Activated CD8-positive, alpha-beta memory T cell treated with anti-CD3 and anti-CD28 coated beads, Interleukin-2, amount 50 U/mL, for 1 hour (primary cell): ENCODE measurements around the gene GP2.

Source experiments
- DNase-seq: peaks from one replicate; pipeline ENCODE4 v3.0.0-alpha.2; 2020; ENCODE audit errors: extremely low read depth

Gene GP2

DNA sequence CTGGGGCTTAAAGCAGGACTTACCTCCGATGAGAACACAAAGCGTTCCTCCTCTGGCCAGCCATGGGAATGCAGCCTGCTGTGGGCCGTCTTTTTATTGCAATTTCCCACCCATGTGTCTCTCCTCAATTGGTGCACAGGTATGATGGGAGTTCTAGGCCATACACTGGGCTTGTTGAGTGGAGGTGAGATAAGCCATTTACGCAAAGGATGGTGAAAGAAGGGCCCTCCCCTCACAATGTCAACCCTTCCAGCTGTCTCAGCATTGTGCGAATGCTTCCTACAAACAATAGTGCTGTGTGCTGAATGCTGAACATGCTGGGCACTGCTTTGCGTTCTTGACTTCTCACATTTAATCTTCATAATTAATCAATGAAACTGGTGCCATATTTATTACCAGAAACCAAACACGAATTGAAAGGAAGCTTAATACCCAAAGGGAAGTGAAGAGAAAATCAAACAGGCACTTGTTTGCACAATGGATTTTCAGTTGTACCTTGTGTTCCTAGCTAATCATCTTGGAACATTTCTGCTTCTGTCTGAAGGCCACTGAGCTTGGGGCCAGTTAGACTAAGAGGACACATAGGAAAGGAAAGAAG is at the start of gene GP2:
GP2 (minus strand) TSS at position 70 of the 598 bp plus-strand sequence. CDS start 1,082 bp downstream, outside the sequence.
- DNase-seq: no peak

DNA sequence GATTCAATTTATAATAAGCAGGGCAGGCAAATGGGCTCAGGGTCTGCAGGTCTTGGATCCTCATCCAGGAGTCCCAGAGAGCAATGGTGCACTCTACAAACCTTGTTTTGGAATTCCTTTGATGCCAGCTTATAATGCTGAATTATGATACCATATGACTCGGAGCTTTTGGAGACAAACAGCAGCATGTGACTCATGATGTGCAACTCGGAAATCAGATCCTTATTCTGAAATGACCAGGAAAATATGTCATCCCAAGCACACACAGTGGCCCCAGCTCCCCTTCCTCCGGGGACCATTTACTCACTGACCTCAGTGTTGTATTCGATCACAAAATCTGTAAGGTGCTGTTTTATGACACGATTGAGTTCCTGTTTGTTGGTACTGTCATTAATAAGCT is 45.4 kb upstream of the GP2 start:
- no peak for DNase-seq

DNA sequence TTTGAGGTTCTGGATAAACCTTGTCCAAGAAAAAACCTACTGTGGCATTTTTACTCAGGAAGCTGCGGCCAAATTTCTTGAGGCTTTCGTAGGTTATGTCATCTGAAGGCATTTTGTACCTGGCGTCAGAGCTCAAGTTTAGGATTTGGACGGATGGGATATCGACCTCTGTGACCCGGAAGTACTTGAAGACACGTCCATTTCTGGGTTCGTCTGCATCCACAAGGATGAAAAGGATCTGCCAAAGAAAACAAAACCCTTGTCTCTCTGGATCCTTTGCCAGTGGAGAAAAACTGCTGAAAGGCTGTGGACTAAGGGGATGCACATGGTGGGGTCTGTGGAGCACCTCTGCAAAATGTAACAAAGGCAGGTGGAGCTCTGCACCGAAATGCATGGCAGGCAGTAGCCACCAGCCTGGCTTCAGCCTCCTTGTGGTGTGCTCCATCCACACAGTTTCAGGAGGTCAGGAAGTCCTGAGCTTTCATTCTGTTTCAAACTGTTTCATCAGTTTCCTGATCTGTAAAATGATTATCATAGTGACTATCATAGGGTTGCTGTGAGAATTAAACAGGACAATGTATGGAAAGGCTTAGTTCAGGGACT is 42.2 kb upstream of the GP2 start:
- no peak for DNase-seq

DNA sequence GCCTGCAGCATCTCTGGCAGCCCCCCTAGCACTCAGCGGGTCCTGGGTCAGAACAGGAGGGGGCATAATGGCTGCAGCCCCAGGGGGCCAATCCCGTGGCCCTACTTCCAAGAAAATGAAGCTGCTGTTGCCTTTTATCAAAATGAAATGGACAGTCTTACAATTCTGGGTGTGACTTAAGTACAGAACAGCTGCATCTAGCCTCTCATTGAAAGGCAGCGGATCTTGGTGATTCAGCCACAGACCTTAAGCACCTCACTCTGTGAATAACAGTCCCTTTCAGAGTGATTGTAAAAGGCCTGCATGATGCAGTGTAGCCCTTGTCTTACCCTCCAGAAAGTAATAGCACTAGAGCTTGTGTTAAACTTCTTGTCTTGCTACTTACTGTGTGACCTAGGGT is 36.7 kb upstream of the GP2 start:
- DNase-seq: no peak

DNA sequence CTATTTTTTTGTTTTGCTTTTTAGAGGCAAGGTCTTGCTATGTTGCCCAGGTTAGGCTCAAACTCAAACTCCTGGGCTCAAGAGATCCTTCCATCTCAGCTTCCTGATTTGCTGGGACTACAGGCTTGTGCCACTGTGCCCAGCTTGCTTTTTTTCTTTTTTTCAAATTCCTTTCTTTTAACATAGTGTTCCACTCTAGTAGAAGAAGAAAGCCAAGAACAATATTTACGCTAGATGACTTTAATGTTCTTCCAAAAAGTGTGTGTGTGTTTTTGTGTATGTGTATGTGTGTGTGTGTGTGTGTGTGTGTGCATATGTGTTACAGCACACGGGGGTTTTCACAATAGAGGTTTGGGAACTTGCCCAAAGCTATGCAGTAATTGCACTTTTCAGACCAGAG is 35.9 kb upstream of the GP2 start:
- DNase-seq: no peak

DNA sequence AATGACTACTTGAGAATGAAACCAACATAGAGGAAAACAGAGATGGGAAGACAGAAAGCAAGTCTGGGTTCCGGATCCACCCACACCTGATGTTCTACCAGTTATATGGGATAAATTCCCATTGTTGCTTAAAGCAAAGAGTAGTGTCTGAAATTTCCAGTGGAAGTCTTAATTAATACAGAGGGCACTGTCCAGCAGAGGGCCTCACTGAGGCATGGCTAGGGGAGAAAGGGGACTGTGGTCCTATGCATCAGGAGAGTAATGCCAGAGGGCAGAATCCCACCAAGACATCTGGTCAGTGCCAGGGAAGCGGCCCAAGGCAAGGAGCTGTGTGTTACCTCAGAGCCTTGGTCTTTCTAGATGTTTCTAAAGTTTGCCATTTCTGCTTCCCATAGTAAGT is 32.7 kb upstream of the GP2 start:
- no peak for DNase-seq

DNA sequence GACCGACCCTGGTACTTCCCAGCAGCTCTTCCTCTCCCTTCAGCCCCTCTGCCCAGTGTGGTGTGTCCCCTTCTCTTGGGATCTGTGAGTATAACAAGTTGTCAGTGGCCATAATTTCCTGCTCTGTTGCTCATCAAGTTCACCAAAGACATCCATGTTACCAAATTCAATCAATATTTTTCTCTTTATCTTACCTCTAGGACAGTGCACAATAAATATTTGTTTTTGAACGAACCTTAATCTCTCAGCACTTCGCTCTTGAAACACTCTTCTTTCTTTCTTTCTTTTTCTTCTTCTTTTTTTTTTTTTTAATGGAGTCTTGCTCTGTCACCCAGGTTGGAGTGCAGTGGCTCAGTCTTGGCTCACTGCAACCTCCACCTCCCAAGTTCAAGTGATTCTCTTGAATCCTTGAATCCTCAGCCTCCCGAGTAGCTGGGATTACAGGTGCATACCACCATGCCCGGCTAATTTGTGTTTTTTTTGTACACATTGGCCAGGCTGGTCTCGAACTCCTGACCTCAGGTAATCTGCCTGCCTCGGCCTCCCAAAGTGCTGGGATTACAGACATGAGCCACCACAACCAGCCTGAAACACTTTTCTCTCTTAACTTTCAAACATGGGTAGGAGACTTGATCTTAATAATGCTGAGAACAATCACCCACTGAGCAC is 27.9 kb upstream of the GP2 start:
- no peak for DNase-seq

DNA sequence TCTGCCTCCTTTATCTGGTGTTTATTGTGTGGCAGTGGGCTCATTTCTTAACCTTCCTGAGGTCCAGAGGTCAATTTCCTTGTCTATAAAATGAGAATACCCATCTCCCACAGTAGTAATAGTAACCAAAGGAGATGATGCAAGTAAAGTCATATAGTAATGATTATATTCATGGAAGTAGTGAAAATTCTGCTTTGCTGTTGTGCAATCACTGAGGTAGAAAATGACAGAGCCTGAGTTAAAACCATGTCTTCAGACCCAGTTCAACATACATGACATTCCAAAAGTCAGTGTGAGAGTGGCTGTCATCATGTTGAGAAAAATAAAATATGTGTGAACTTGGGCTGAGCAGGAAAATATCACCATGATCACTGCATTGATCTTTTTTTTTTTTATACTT is 26.1 kb upstream of the GP2 start:
- DNase-seq: no peak

DNA sequence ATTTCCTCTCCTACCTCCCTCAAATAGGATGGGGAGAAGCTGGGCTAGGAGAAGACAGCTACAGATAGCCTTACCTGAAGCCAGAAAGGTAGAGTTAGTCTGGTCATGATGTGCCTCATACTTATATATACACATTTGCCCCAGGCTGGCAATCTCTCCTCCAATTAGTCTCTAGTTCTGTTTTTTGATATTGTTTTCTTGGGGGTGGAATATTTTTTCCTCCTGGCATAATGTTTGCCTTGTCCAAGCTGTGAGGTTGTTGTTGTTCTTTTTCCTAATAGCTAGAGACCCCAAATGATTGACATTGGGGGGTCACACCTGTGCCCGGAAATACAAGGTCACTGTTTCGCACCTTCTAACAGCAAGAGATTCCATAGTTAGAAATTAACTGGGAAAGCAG is 25.3 kb upstream of the GP2 start, which contains the start of gene UMOD:
UMOD (minus strand) TSS at position 101 of the 400 bp plus-strand sequence. CDS start 1,978 bp downstream, outside the sequence.
- DNase-seq: no peak

DNA sequence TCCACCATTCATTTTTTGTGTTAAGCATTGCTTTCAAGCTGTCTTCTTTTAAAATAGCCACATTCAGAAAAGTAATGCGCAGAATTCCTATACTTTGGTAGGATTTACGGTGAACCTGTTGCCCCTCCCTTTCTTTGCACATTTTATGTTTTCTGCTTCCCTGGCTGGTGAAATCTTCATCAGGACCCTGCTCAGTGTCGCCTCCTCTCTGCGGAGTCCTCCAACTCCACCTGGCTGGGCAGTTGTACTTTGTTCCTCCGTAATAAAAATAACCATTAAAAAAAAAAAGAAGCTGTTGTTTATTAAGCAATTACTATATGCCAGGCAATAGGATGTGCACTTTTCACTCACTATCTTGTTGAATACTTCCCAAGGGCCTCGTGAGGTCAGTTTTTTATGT is 22.3 kb upstream of the GP2 start:
- no peak for DNase-seq

DNA sequence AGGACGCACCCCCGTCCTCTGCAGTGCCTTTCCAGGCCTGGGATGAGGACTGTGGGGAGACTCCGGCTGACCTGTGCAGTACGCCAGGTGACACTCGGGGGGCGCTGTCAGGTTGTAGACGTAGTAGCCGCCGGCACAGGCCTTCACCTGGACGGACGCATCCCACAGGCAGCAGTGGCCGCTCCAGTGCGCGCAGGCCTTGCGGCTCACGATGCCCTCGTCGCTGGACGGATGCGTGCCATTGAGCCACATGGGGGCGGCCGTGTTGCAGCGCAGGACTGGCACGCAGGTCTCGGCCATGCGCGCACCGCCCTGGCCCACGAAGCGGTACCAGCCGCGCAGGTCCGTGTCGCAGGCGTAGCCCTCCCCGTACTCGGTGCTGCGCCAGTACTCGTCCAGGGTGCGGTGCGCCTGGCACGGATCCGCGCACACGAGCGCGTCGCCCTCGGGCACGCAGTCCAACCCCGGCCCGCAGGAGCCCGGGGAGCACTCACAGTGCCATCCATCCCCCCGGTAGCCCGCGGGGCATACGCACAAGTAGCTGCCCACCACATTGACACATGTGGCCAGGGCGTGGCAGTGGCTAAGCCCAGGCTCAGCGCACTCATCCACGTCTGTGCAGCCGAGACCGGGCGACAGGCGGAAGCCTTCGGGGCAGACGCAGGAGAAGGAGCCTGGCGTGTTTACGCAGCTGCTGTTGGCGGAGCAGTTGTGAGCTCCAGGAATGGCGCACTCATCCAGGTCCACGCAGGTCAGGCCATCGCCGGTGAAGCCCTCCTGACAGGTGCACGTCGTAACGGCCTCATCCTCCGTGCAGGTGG is 21.3 kb upstream of the GP2 start:
- no peak for DNase-seq

DNA sequence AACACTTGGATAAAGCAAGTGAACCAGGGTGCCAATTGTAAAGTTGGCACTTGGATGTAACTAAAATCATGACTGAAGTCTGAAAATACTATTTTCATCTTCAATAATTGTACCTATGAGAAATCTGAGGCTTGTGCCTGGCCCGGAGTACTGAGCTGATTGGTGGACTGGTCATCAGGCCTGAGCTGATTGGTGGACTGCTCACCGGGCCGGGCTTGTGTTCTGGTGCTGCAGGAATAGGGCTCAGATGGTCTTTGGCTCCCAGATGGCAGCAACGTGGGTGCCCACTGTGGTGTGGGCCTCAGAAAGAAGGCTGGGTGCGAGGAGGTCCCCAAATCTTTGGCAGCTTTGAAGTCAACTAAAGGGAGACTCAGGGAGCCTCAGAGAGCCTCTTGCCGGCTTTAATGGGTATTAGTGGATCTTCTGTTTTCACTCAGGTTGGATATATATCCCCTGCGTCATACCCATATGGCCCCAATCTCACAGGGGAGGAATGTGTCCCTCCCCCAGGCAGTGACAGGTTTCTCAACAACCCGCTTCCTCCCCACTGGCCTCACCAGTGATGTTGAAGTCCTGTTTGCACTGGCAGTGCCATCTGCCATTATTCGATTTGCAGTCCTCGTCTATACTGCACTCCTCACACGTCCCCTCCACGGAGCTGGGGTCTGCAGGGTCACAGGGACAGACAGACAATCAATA is 20.5 kb upstream of the GP2 start:
- DNase-seq: no peak

DNA sequence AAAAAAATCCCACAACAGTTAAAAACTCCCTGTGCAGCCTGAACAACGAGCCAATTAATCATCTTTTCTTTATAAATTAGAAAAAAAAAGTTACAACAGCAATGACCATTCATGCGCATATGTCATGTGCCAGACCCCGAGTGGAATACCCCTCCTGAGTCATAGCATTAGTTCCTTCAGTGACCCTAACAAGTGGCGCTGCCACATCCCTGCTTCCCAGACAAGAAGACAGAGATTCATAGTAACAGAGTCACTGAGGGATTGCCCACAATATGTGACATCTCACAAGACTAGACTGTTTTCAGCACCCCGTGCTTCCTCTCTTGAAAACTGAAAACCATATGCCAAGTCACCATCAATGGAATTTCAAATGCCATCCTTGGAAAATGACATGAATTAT is 17.3 kb upstream of the GP2 start:
- DNase-seq: no peak

DNA sequence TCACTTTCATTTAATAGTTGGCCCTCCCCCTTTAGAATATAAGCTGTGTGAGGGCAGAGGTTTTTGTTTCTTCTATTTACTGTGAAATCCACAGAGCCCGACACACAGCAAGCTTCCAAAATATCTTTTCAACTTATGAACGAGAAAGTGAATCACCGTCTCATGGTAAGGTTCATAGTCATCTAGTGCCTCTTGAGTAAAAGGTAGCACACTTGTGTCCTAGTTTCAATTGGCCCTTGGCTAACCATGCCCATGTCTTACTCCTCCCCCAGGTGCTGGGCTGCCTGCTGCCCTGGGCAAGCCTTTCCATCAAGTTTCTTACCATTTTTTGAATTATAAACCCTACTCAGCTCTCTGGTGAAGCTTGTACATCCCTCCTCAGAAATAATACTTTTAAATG is 12.4 kb upstream of the GP2 start:
- no peak for DNase-seq

DNA sequence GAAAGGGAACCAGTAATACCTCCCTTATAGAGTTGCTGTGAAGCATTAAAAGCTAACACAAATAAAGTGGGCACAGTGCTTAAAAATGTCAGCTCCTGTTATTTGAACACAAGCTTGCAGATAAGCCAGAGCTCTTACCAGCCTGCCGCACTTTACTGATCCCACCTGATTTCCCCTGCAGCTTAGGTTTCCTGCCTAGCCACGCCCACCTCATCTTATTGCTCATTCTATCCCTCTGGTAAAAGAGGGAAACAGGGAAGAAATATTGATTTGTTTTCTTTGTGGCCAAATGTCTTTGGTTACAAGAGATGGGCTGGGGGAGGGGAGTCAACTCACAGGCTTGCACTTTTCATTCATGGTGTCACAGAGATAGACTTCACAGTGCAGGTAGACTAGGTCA is 9.6 kb upstream of the GP2 start:
- DNase-seq: no peak

DNA sequence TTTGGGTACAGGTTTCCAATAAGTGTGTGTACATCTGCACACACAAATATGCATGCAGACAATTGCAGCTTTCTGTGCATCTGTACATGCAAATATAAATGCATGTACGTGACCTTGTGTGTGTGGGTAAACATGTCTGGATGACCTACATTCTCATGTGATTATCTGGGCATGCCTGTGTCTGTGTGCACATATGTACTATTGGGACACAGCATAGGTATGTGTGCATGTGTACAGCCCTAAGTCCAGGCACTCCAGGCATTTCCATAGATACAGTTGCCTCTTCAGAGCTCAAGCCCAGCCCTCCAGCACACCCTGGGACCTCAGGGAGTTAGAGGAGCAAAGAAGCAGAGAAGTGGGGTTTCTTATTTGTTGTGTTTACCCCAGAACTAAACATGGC is 7.1 kb upstream of the GP2 start:
- no peak for DNase-seq

DNA sequence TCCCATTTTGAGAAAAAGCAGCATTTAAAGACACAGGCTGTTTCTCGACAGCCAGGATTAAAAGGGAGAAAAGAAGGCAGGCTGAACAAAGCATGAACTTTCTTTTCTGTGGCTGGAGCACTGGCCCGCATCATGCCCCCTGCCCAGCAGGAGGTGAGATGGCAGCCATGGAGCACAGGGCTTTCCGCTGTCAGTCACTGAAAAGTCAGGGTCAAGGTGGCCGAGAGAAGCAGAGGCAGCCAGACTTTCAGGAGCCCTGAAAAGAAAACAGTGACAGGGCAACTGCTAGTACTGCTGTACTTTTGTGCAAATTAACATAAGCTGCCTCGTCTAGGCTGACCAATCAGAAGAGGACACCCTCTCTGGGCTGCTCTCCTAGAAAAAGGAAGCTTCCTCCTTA is 5.8 kb upstream of the GP2 start:
- no peak for DNase-seq

DNA sequence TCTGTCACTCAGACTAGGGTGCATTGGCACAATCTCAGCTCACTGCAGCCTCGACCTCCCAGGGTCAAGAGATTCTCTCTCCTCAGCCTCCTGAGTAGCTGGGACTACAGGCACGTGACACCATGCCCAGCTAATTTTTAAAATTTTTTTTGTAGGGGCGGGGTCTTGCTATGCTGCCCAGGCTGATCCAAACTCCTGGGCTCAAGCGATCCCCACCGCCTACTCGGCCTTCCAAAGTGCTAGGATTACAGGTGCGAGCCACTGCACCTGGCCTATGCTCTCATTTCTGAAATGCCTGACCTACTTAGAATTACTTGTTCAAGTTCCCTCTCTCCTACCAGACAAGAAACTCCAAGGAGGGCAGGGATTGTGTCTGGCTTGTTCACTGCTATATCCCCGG is 5.1 kb upstream of the GP2 start:
- DNase-seq: no peak

DNA sequence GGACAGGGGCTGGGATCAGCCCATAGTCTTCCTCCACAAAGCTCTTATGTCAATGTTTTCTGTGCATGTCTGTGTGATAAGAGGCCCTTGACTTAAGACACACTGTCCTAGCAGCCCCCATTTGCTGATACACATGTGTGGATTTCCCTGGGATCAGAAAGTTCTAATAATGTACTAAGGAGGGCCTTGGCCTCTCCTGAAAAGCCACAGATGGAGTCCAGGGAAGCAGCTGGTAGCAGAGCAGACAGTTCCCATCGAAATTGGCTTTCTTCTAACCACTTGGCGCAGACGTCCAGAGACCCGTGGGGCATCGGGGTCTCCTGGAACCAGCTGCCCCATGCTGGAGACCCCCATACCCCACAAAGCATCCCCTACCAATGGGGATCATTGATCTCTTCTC is 4.3 kb upstream of the GP2 start:
- DNase-seq: no peak

DNA sequence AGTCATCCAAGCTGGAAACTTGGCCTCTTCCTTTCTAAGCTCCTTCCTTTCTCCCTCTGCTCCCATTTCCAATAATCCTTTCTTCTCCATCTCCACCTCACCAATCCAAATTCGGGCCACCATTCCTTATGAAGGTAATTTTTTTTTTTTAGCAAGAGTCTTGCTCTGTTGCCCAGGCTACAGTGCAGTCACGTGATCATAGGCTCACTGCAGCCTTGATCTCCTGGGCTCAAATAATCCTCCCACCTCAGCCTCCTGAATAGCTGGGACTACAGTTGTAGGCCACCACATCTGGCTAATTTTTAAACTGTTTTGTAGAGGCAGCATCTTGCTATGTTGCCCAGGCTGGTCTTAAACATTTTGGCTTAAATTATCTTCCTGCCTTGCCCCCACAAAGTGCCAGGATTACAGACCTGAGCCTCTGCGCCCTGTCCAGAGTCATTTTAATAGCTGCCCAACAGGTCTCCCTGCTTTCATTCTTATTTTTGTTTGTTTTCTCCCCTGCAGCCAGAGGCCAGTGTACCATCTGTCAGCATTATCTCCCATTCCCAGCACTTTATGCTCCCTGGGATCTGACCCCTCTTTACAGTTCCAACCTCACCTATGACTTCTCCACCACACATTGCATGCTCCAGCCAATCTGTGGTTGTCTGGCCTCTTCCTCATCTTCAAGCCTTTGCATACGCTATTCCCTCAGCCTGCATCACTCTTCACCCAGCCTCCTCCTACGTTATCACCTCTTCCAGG is 2.3 kb upstream of the GP2 start:
- DNase-seq: no peak

DNA sequence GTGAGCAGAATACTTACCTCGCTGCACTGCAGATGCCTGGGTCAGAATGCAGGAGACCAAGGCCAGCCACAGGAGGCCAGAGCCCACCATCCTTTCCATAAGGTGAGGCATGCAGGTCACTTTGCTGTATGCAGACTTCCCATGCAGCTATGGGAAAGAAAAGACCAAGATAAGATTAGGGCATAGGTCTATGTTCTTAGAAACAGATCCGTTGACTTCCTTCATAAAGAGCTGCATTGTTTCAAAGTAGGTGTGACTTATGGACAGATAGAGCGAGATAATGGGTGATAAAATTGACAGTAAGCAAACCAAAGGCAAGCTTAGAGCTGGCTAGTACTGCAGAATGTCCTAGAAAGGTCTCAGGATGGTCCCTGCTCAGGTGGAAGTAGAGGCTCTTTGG is 992 bp downstream of the GP2 start:
- DNase-seq: no peak
